GM21423 (cell line): Measurements from ENCODE around the gene ZNF787.
"Not testable (repeated sequence)": the region's sequence is repeated elsewhere in the genome, so short reads cannot be mapped to it uniquely, and the experiment has no call there.

ENCODE experiments used
- ATAC-seq: cut with Tn5 transposase; IDR thresholded peaks from one replicate; pipeline ENCODE4 v1.9.1; 2021; ENCODE audit warnings: mild to moderate bottlenecking, moderate library complexity; ENCODE audit not compliant: unreplicated experiment

Gene ZNF787

GRCh38 chr19:56107626-56108351 is 13.3 kb downstream of the ZNF787 start:
- no peak for ATAC-seq

GRCh38 chr19:56106993-56107392 is 14.1 kb downstream of the ZNF787 start:
- no peak for ATAC-seq

GRCh38 chr19:56106397-56106849 is 14.7 kb downstream of the ZNF787 start:
- ATAC-seq = no peak

GRCh38 chr19:56105831-56106396 is 15.2 kb downstream of the ZNF787 start:
- ATAC-seq = not testable (repeated sequence)

GRCh38 chr19:56105090-56105701 is 15.9 kb downstream of the ZNF787 start:
- ATAC-seq = no peak

GRCh38 chr19:56104423-56104822 is 16.7 kb downstream of the ZNF787 start:
- no peak for ATAC-seq

- ATAC-seq = no peak
These were observed 18.0 kb downstream of the ZNF787 start for GRCh38 chr19:56103027-56103614.

GRCh38 chr19:56101746-56102535 is 19.2 kb downstream of the ZNF787 start:
- no peak for ATAC-seq

GRCh38 chr19:56101095-56101494 is 20.0 kb downstream of the ZNF787 start:
- no peak for ATAC-seq

GRCh38 chr19:56099638-56100539 is 21.2 kb downstream of the ZNF787 start:
- no peak for ATAC-seq

- ATAC-seq = no peak
These were observed 22.1 kb downstream of the ZNF787 start for GRCh38 chr19:56098731-56099568.

GRCh38 chr19:56098237-56098636 is 22.9 kb downstream of the ZNF787 start:
- not testable (repeated sequence) for ATAC-seq

GRCh38 chr19:56097776-56098175 is 23.3 kb downstream of the ZNF787 start:
- ATAC-seq = no peak

- ATAC-seq = no peak
These were observed 23.8 kb downstream of the ZNF787 start for GRCh38 chr19:56097306-56097705.

- no peak for ATAC-seq
These were observed 24.4 kb downstream of the ZNF787 start for GRCh38 chr19:56096665-56097064.

- no peak for ATAC-seq
These were observed 26.6 kb downstream of the ZNF787 start for GRCh38 chr19:56094449-56094848.

GRCh38 chr19:56092685-56093631 is 28.1 kb downstream of the ZNF787 start:
- no peak for ATAC-seq
